Neural cell (in vitro differentiated cells): ENCODE measurements around the gene RPL36A. TPM values are rescaled to one million over a fixed set of nuclear protein-coding genes. Genes with fewer than 3 reads are reported as not detected.

Experiments used
- H2AFZ ChIP-seq: fragments of 200-600, 300-800 bp; sonication (generic), shearing (Covaris generic); 2 replicates; pipeline ENCODE4 v1.6.0; 2014; ENCODE audit warnings: low read depth, mild to moderate bottlenecking, antibody characterized with exemption, low read length, moderate library complexity
- H3F3A ChIP-seq: fragments of 200-600 bp; shearing (Covaris generic); 2 replicates; pipeline ENCODE4 v1.6.1; 2016; ENCODE audit warnings: mild to moderate bottlenecking, moderate library complexity, mixed read lengths, antibody characterized with exemption, low read length; ENCODE audit not compliant: insufficient read depth, poor library complexity, severe bottlenecking
- H3K27ac ChIP-seq: fragments of 200-600, 300-800 bp; sonication (generic), shearing (Covaris generic); 2 replicates; pipeline ENCODE4 v1.5.1; 2014; ENCODE audit warnings: mild to moderate bottlenecking, low read length, moderate library complexity
- H3K27me3 ChIP-seq: fragments of 300-800, 200-600 bp; sonication (generic), shearing (Covaris generic); 2 replicates; pipeline ENCODE4 v1.6.0; 2014; ENCODE audit warnings: mild to moderate bottlenecking, low read depth, low read length, moderate library complexity; ENCODE audit not compliant: insufficient read depth
- H3K36me3 ChIP-seq: fragments of 300-800, 200-600 bp; sonication (generic), shearing (Covaris generic); 2 replicates; pipeline ENCODE4 v1.5.1; 2014; ENCODE audit warnings: mild to moderate bottlenecking, antibody characterized with exemption, low read length, moderate library complexity; ENCODE audit not compliant: insufficient read depth
- H3K4me2 ChIP-seq: fragments of 300-800, 200-600 bp; sonication (generic), shearing (Covaris generic); 2 replicates; pipeline ENCODE4 v1.6.0; 2014; ENCODE audit warnings: mild to moderate bottlenecking, low read length
- H3K4me3 ChIP-seq: fragments of 300-800, 200-600 bp; sonication (generic), shearing (Covaris generic); 2 replicates; pipeline ENCODE4 v1.5.1; 2014; ENCODE audit warnings: mild to moderate bottlenecking, low read length, moderate library complexity
- H3K79me2 ChIP-seq: fragments of 200-600 bp; shearing (Covaris generic); replicated peaks from 2 replicates; pipeline ENCODE4 v1.6.0; 2014; ENCODE audit warnings: mild to moderate bottlenecking, low read length, moderate library complexity; ENCODE audit not compliant: insufficient read depth
- H3K9ac ChIP-seq: fragments of 300-800, 200-600 bp; sonication (generic), shearing (Covaris generic); 2 replicates; pipeline ENCODE4 v1.6.1; 2016; ENCODE audit warnings: mild to moderate bottlenecking, low read length, mixed read lengths
- H3K9me2 ChIP-seq: fragments of 200-600 bp; shearing (Covaris generic); 2 replicates; pipeline ENCODE4 v1.6.1; 2016; ENCODE audit warnings: mild to moderate bottlenecking, low read length, mixed read lengths; ENCODE audit not compliant: insufficient read depth
- H3K9me3 ChIP-seq: fragments of 200-600, 300-800 bp; sonication (generic), shearing (Covaris generic); 2 replicates; pipeline ENCODE4 v1.6.1; 2016; ENCODE audit warnings: mild to moderate bottlenecking, mixed run types, low read length, moderate library complexity, mixed read lengths
- H4K20me1 ChIP-seq: fragments of 200-600 bp; shearing (Covaris generic); 2 replicates; pipeline ENCODE4 v1.6.1; 2016; ENCODE audit warnings: mild to moderate bottlenecking, mixed run types; ENCODE audit not compliant: insufficient read depth
- EP300 ChIP-seq: fragments of 450-650 bp; conservative IDR thresholded peaks from 2 replicates; pipeline ENCODE4 v1.6.1; 2014; ENCODE audit warnings: antibody characterized with exemption, mild to moderate bottlenecking, moderate library complexity; ENCODE audit not compliant: poor library complexity, severe bottlenecking
- EZH2 ChIP-seq: fragments of 200-600, 300-800 bp; shearing (Covaris generic), sonication (generic); IDR thresholded peaks from 2 replicates; pipeline ENCODE4 v1.6.1; 2014; ENCODE audit warnings: antibody characterized with exemption, low read length, borderline replicate concordance, mild to moderate bottlenecking; ENCODE audit not compliant: insufficient read depth, poor library complexity, severe bottlenecking
- MXI1 ChIP-seq: fragments of 450-650 bp; conservative IDR thresholded peaks from 2 replicates; pipeline ENCODE4 v1.6.1; 2014; ENCODE audit warnings: antibody characterized with exemption, mild to moderate bottlenecking; ENCODE audit not compliant: poor library complexity, severe bottlenecking
- POLR2AphosphoS5 ChIP-seq: IDR thresholded peaks from 2 replicates; pipeline ENCODE4 v1.6.1; 2012
- RAD21 ChIP-seq: fragments of 450-650 bp; conservative IDR thresholded peaks from 2 replicates; pipeline ENCODE4 v1.6.1; 2014; ENCODE audit warnings: antibody characterized with exemption, mild to moderate bottlenecking, moderate library complexity
- SMC3 ChIP-seq: fragments of 450-650 bp; conservative IDR thresholded peaks from 2 replicates; pipeline ENCODE4 v1.6.1; 2014; ENCODE audit warnings: antibody characterized with exemption, mild to moderate bottlenecking, moderate library complexity; ENCODE audit not compliant: poor library complexity
- TAF1 ChIP-seq: IDR thresholded peaks from 2 replicates; pipeline ENCODE4 v1.6.1; 2012; ENCODE audit warnings: low read depth
- polyA plus RNA-seq: library from polyadenylated mRNA; depleted of rRNA; stranded (reverse); fragments of >200 nt; gene quantifications from 2 replicates; pipeline ENCODE4 v1.2.3, GENCODE V29; 2014
- TF ChIP-seq, protein P1 (sequence below): fragments of 450-650 bp; IDR thresholded peaks from 2 replicates; pipeline ENCODE4 v1.5.1; 2014; ENCODE audit warnings: antibody characterized with exemption, mild to moderate bottlenecking, moderate library complexity; ENCODE audit not compliant: poor library complexity, severe bottlenecking
- TF ChIP-seq, protein P2 (sequence below): IDR thresholded peaks from 2 replicates; pipeline ENCODE4 v1.6.1; 2012; ENCODE audit warnings: borderline replicate concordance

Gene RPL36A
- polyA plus RNA-seq, 1 donor from 2014 or later, result 1,978 TPM

DNA sequence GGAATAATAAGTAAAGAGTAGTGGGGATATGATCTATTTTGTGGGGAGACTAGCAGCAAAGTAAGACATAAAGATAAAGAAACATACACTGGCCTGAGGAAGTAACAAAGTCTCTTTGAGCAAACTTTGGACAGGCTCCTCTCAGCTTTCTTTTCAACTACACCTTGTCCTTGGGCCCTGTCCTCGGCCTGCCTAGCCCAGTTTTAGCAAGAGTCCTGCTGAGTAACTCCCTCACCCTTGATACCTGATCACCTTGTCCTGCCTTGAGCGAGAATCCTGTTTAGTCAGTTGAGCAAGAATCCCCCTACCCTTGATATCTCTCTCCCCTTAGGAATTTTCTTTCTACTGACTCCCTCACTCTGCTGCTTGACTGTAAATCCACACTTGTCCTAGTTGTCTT, 28.7 kb downstream of the RPL36A start:
- no peak overlapping the region for H3K4me2 ChIP-seq
- H3F3A ChIP-seq, result no peaks in the 10 kb centered on the region
- H3K4me3 ChIP-seq, result no peak overlapping the region
- H3K9ac ChIP-seq, result no peak overlapping the region
- H3K27ac ChIP-seq, result no peak overlapping the region
- H2AFZ ChIP-seq, result no peak overlapping the region
- no peaks in the 10 kb centered on the region for H3K79me2 ChIP-seq
- no peaks in the 10 kb centered on the region for H4K20me1 ChIP-seq
- no peaks in the 10 kb centered on the region for H3K36me3 ChIP-seq
- H3K9me3 ChIP-seq, result no peaks in the 10 kb centered on the region
- TF ChIP-seq SMC3, result no peak
- no peak for TF ChIP-seq MXI1
- TF ChIP-seq POLR2AphosphoS5, result no peak
- TF ChIP-seq RAD21, result no peak
- TF ChIP-seq EZH2, result no peak
- H3K27me3 ChIP-seq, result no peaks in the 10 kb centered on the region
- H3K9me2 ChIP-seq, result no peaks in the 10 kb centered on the region

DNA sequence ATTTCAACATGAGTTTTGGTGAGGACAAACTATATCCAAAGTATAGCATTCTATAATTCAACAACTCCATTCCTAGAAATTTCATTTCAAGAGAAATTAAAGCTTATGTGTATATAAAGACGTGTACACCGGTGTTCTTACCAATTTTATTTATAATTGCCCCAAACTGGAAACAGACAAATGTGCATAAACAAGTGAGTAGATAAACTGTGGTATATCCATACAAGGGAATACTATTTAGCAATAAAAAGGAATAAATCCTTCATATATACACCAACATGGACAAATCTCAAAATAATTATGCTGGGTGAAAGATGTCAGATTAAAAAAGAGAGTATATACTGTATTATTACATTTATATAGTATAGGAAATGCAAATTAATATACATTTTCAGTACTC, 37.1 kb downstream of the RPL36A start:
- Histone ChIP-seq H3K9me3 (no peaks in the 10 kb centered on the region), H2AFZ (no peak overlapping the region), H3K9ac (no peak overlapping the region), H3K79me2 (no peaks in the 10 kb centered on the region), H3K9me2 (no peaks in the 10 kb centered on the region), H3K4me3 (no peak overlapping the region), H3F3A (no peaks in the 10 kb centered on the region), H3K36me3 (no peaks in the 10 kb centered on the region), H3K4me2 (no peak overlapping the region), H3K27ac (no peak overlapping the region), H3K27me3 (no peaks in the 10 kb centered on the region), H4K20me1 (no peaks in the 10 kb centered on the region)
- no peak for TF ChIP-seq TAF1
- no peak for TF ChIP-seq MXI1
- TF ChIP-seq, protein P1, sequence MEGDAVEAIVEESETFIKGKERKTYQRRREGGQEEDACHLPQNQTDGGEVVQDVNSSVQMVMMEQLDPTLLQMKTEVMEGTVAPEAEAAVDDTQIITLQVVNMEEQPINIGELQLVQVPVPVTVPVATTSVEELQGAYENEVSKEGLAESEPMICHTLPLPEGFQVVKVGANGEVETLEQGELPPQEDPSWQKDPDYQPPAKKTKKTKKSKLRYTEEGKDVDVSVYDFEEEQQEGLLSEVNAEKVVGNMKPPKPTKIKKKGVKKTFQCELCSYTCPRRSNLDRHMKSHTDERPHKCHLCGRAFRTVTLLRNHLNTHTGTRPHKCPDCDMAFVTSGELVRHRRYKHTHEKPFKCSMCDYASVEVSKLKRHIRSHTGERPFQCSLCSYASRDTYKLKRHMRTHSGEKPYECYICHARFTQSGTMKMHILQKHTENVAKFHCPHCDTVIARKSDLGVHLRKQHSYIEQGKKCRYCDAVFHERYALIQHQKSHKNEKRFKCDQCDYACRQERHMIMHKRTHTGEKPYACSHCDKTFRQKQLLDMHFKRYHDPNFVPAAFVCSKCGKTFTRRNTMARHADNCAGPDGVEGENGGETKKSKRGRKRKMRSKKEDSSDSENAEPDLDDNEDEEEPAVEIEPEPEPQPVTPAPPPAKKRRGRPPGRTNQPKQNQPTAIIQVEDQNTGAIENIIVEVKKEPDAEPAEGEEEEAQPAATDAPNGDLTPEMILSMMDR, result no peak
- TF ChIP-seq RAD21, result no peak
- TF ChIP-seq POLR2AphosphoS5, result no peak
- TF ChIP-seq, protein P2, sequence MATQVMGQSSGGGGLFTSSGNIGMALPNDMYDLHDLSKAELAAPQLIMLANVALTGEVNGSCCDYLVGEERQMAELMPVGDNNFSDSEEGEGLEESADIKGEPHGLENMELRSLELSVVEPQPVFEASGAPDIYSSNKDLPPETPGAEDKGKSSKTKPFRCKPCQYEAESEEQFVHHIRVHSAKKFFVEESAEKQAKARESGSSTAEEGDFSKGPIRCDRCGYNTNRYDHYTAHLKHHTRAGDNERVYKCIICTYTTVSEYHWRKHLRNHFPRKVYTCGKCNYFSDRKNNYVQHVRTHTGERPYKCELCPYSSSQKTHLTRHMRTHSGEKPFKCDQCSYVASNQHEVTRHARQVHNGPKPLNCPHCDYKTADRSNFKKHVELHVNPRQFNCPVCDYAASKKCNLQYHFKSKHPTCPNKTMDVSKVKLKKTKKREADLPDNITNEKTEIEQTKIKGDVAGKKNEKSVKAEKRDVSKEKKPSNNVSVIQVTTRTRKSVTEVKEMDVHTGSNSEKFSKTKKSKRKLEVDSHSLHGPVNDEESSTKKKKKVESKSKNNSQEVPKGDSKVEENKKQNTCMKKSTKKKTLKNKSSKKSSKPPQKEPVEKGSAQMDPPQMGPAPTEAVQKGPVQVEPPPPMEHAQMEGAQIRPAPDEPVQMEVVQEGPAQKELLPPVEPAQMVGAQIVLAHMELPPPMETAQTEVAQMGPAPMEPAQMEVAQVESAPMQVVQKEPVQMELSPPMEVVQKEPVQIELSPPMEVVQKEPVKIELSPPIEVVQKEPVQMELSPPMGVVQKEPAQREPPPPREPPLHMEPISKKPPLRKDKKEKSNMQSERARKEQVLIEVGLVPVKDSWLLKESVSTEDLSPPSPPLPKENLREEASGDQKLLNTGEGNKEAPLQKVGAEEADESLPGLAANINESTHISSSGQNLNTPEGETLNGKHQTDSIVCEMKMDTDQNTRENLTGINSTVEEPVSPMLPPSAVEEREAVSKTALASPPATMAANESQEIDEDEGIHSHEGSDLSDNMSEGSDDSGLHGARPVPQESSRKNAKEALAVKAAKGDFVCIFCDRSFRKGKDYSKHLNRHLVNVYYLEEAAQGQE, result no peak
- TF ChIP-seq SMC3, result no peak
- no peak for TF ChIP-seq EZH2
- TF ChIP-seq EP300, result no peak

DNA sequence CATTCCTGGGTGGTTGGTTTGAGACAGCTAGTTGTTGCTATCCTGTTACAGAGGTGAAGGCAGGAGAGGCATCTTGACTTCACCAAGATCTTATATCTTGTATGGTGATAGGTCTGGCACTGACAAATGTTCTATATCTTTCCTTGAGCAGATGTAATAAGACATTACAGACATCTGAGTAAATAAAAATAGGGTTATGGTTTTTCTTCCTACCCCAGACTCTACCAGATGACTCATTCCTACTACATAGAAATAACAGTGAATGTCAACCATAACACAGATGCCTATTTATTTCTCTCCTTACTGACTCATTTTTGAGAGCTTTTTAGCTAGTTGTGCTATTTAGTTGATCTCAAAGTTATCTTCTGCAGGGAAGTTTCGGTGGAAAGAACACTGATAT, 39.1 kb downstream of the RPL36A start:
- Histone ChIP-seq H3K36me3 (no peaks in the 10 kb centered on the region), H3K4me3 (no peak overlapping the region), H3K27me3 (no peaks in the 10 kb centered on the region), H3K9ac (no peak overlapping the region), H3K9me2 (no peaks in the 10 kb centered on the region), H3K27ac (no peak overlapping the region), H4K20me1 (no peaks in the 10 kb centered on the region), H3K9me3 (no peaks in the 10 kb centered on the region), H2AFZ (no peak overlapping the region), H3F3A (no peaks in the 10 kb centered on the region), H3K79me2 (no peaks in the 10 kb centered on the region), H3K4me2 (no peak overlapping the region)
- TF ChIP-seq POLR2AphosphoS5, result no peak
- TF ChIP-seq EZH2, result no peak
- TF ChIP-seq, protein P1, result no peak
- TF ChIP-seq EP300, result no peak
- TF ChIP-seq TAF1, result no peak
- TF ChIP-seq, protein P2, result no peak
- no peak for TF ChIP-seq SMC3
- no peak for TF ChIP-seq RAD21
- TF ChIP-seq MXI1, result no peak
